WERI-Rb-1 (cell line): ENCODE results near the gene GRK1.

Experiments
- DNase-seq: peaks from one replicate; pipeline ENCODE4 v3.0.0-alpha.2; 2020
- H3K27ac ChIP-seq: fragments of 250-450 bp; sonication (Bioruptor Pico); 2 replicates; pipeline ENCODE4 v1.5.1; 2020; ENCODE audit warnings: mild to moderate bottlenecking, moderate library complexity
- H3K27me3 ChIP-seq: fragments of 250-450 bp; sonication (Bioruptor Pico); 2 replicates; pipeline ENCODE4 v1.5.1; 2021; ENCODE audit warnings: mild to moderate bottlenecking, low read depth, moderate library complexity; ENCODE audit not compliant: insufficient read depth, severe bottlenecking
- H3K36me3 ChIP-seq: fragments of 250-450 bp; sonication (Bioruptor Pico); 2 replicates; pipeline ENCODE4 v1.5.1; 2020; ENCODE audit warnings: mild to moderate bottlenecking, moderate library complexity
- H3K4me3 ChIP-seq: 2 replicates; pipeline ENCODE4 v1.5.1; 2011; ENCODE audit warnings: low read depth, mild to moderate bottlenecking, control low read depth, low read length
- H3K9me3 ChIP-seq: fragments of 250-450 bp; sonication (Bioruptor Pico); 2 replicates; pipeline ENCODE4 v1.5.1; 2021; ENCODE audit warnings: mild to moderate bottlenecking, moderate library complexity; ENCODE audit not compliant: severe bottlenecking
- CTCF ChIP-seq: IDR thresholded peaks from 2 replicates; pipeline ENCODE4 v1.5.1; 2011; ENCODE audit warnings: low read depth, mild to moderate bottlenecking, control low read depth, inconsistent platforms, low read length

GRK1 gene

GRCh38 chr13:113668491-113668971 is 1.5 kb downstream of the GRK1 start:
- 0 out of 2 replicates have a peak, but pooled peaks have one; percentile 11 for TF ChIP-seq CTCF
- Histone ChIP-seq H3K27me3 (no peaks in the 10 kb centered on the region), H3K9me3 (peaks cover 2% of the 10 kb centered on the region), H3K27ac (peak overlapping the region; percentile 80), H3K4me3 (peak overlapping the region; percentile 25), H3K36me3 (peaks cover 24% of the 10 kb centered on the region)
- peak; percentile 90 for DNase-seq

- TF ChIP-seq CTCF = no peak
- no peaks in the 10 kb centered on the region for H3K27me3 ChIP-seq
- peak; percentile 11 for DNase-seq
- peaks cover 2% of the 10 kb centered on the region for H3K9me3 ChIP-seq
- peaks cover 24% of the 10 kb centered on the region for H3K36me3 ChIP-seq
- peak overlapping the region; percentile 25 for H3K4me3 ChIP-seq
- peak overlapping the region; percentile 80 for H3K27ac ChIP-seq
Observed at GRCh38 chr13:113669231-113669754, 2.3 kb downstream of the GRK1 start.

GRCh38 chr13:113669755-113670341 is 2.8 kb downstream of the GRK1 start:
- Histone ChIP-seq H3K27me3 (no peaks in the 10 kb centered on the region), H3K36me3 (peaks cover 24% of the 10 kb centered on the region), H3K4me3 (no peak overlapping the region), H3K27ac (no peak overlapping the region), H3K9me3 (peaks cover 2% of the 10 kb centered on the region)
- no peak for TF ChIP-seq CTCF
- peak; percentile 17 for DNase-seq

GRCh38 chr13:113670541-113670940 is 3.5 kb downstream of the GRK1 start:
- Histone ChIP-seq H3K9me3 (peaks cover 2% of the 10 kb centered on the region), H3K36me3 (peaks cover 24% of the 10 kb centered on the region), H3K4me3 (no peak overlapping the region), H3K27ac (no peak overlapping the region), H3K27me3 (no peaks in the 10 kb centered on the region)
- peak; percentile 13 for DNase-seq
- TF ChIP-seq CTCF = no peak

- no peaks in the 10 kb centered on the region for H3K27me3 ChIP-seq
- peak; percentile 13 for DNase-seq
Observed at GRCh38 chr13:113671066-113672001, 4.3 kb downstream of the GRK1 start.

More at GRCh38 chr13:113671066-113672001, 4.3 kb downstream of the GRK1 start:
- Histone ChIP-seq H3K9me3 (peaks cover 2% of the 10 kb centered on the region), H3K4me3 (no peak overlapping the region), H3K27ac (no peak overlapping the region), H3K36me3 (peaks cover 24% of the 10 kb centered on the region)
- TF ChIP-seq CTCF = no peak
